Keratinocyte (primary cell): ENCODE results near the gene ADGRL3.

Source experiments
- CTCF ChIP-seq, 3 experiments: IDR thresholded peaks in 1 of 3; conservative IDR thresholded peaks in 1 of 3; optimal IDR thresholded peaks in 1 of 3; 2 replicates in 2 of 3; 3 replicates in 1 of 3; pipeline versions ENCODE3 to v1.5.1; 2011; ENCODE audit warnings: low read length in 3 of 3, mild to moderate bottlenecking in 3 of 3, moderate library complexity in 2 of 3, control low read depth in 1 of 3, inconsistent platforms in 1 of 3; ENCODE audit not compliant: insufficient read depth in 2 of 3; ENCODE audit errors: extremely low read depth in 1 of 3
- EZH2 ChIP-seq: IDR thresholded peaks from one replicate; pipeline ENCODE4 v1.6.1; 2012; ENCODE audit warnings: inconsistent platforms, mild to moderate bottlenecking, low read length, moderate library complexity

GRCh38 chr4:61374447-61374891 is 174.3 kb downstream of the ADGRL3 start:
- TF ChIP-seq CTCF (optimal IDR thresholded peaks at IDR 0.05 in 1 of 3, IDR thresholded peaks at IDR 0.05 in 1 of 3, conservative IDR thresholded peaks at IDR 0.05 in 1 of 3; ENCODE audit: extremely low read depth in 1 of 3, insufficient read depth in 2 of 3, low read length in 3 of 3) (no peak), EZH2 (no peak)
